A549 (cell line): ENCODE measurements around the gene RANBP17. TPM values are rescaled to one million over a fixed set of nuclear protein-coding genes. Genes with fewer than 3 reads are reported as not detected.

ENCODE experiments used
- ATAC-seq, 2 experiments: fragments of 200-7000 bp in 1 of 2; fragments of >200 bp in 1 of 2; cut with Nextera tagmentation in 1 of 2; cut with Tn5 transposase in 1 of 2; 3 replicates each; pipeline versions ENCODE4 v1.8.0 to v1.9.1; 2018 to 2020; ENCODE audit warnings: mild to moderate bottlenecking in 1 of 2, moderate library complexity in 1 of 2
- CTCF ChIA-PET: fragments of 300-600 bp; sonication (Branson Sonifier 250); formaldehyde crosslinking; extraction: SDS; loops from one replicate; lab custom pipeline; 2021; ENCODE audit warnings: antibody characterized with exemption, inconsistent platforms; lab: Yijun Ruan, JAX
- POLR2A ChIA-PET: fragments of 350-600 bp; formaldehyde crosslinking; extraction: SDS; loops from one replicate; lab custom pipeline; 2021; ENCODE audit warnings: antibody characterized with exemption, inconsistent platforms; lab: Yijun Ruan, JAX
- DNase-seq, 2 experiments: peaks; one replicate each; pipeline versions ENCODE4 v3.0.0 to v3.0.0-alpha.2; 2011 to 2016; ENCODE audit warnings: low read depth in 1 of 2, low spot score in 1 of 2
- FAIRE-seq: peaks from 2 replicates; lab custom pipeline; 2011; peaks lifted over from hg19 to GRCh38; lab: Jason Lieb, UNC
- H3K27ac ChIP-seq, 2 experiments: fragments of >200 bp; sonication (Bioruptor Twin); formaldehyde crosslinking; 3 replicates each; pipeline ENCODE4 v1.5.1; 2016 to 2017
- H3K4me1 ChIP-seq: fragments of >200 bp; sonication (Bioruptor Twin); formaldehyde crosslinking; 3 replicates; pipeline ENCODE4 v1.6.1; 2016
- H3K4me2 ChIP-seq: fragments of >200 bp; sonication (Bioruptor Twin); formaldehyde crosslinking; 3 replicates; pipeline ENCODE4 v1.6.1; 2016
- H3K4me3 ChIP-seq: fragments of >200 bp; sonication (Bioruptor Twin); formaldehyde crosslinking; 3 replicates; pipeline ENCODE4 v1.5.1; 2016
- H3K9me3 ChIP-seq: fragments of >200 bp; sonication (Bioruptor Twin); formaldehyde crosslinking; 3 replicates; pipeline ENCODE4 v1.6.1; 2016
- CBX2 ChIP-seq: fragments of 200-600 bp; sonication (generic); IDR thresholded peaks from 2 replicates; pipeline ENCODE4 v1.6.1; 2016; ENCODE audit warnings: low read depth, mild to moderate bottlenecking, borderline replicate concordance
- CBX8 ChIP-seq: fragments of 200-600 bp; sonication (generic); IDR thresholded peaks from 2 replicates; pipeline ENCODE4 v1.6.1; 2016
- CHD4 ChIP-seq: fragments of 200-600 bp; sonication (generic); IDR thresholded peaks from 2 replicates; pipeline ENCODE4 v1.6.1; 2016; ENCODE audit warnings: antibody characterized with exemption, mild to moderate bottlenecking, borderline replicate concordance
- EHF ChIP-seq: fragments of 250-450 bp; sonication (Bioruptor Pico); IDR thresholded peaks from 2 replicates; pipeline ENCODE4 v1.5.0; 2020; ENCODE audit warnings: mild to moderate bottlenecking
- ELK1 ChIP-seq: fragments of 150-350 bp; IDR thresholded peaks from 2 replicates; pipeline ENCODE4 v1.6.1; 2014; ENCODE audit warnings: low read depth, mild to moderate bottlenecking, low read length
- ESRRA ChIP-seq: fragments of 150-350 bp; IDR thresholded peaks from 2 replicates; pipeline ENCODE4 v1.6.1; 2014; ENCODE audit warnings: mild to moderate bottlenecking, low read length, borderline replicate concordance
- HOXB13 ChIP-seq: fragments of 250-450 bp; sonication (Bioruptor Pico); IDR thresholded peaks from 2 replicates; pipeline ENCODE4 v1.5.0; 2020; ENCODE audit warnings: low read depth, mild to moderate bottlenecking, moderate library complexity
- JUN ChIP-seq, 2 experiments: fragments of >200 bp; sonication (Bioruptor Twin); formaldehyde crosslinking; IDR thresholded peaks; 2 replicates in 1 of 2; 3 replicates in 1 of 2; pipeline ENCODE4 v1.6.1; 2016 to 2017
- KDM1A ChIP-seq: fragments of 200-600 bp; sonication (generic); IDR thresholded peaks from 2 replicates; pipeline ENCODE4 v1.6.1; 2016; ENCODE audit warnings: low read depth, mild to moderate bottlenecking
- KDM5A ChIP-seq: fragments of 200-600 bp; sonication (generic); IDR thresholded peaks from 2 replicates; pipeline ENCODE4 v1.6.1; 2016; ENCODE audit warnings: antibody characterized with exemption, mild to moderate bottlenecking
- MAZ ChIP-seq: fragments of 150-350 bp; IDR thresholded peaks from 2 replicates; pipeline ENCODE4 v1.6.1; 2014; ENCODE audit warnings: antibody characterized with exemption, low read depth, low read length, borderline replicate concordance
- MYC ChIP-seq: IDR thresholded peaks from 2 replicates; pipeline ENCODE4 v1.6.1; 2012; ENCODE audit warnings: mild to moderate bottlenecking, inconsistent platforms, low read length, improper control_type of control experiment, borderline replicate concordance
- PHF8 ChIP-seq: fragments of 200-600 bp; sonication (generic); IDR thresholded peaks from 2 replicates; pipeline ENCODE4 v1.6.1; 2016; ENCODE audit warnings: low read depth, mild to moderate bottlenecking, antibody characterized with exemption, moderate library complexity, borderline replicate concordance
- RARB ChIP-seq: fragments of 250-450 bp; sonication (Bioruptor Pico); IDR thresholded peaks from 2 replicates; pipeline ENCODE4 v1.8.0; 2021; ENCODE audit warnings: mild to moderate bottlenecking, moderate library complexity
- RCOR1 ChIP-seq: fragments of 150-350 bp; IDR thresholded peaks from 2 replicates; pipeline ENCODE4 v1.6.1; 2014; ENCODE audit warnings: antibody characterized with exemption, low read length, low read depth
- RNF2 ChIP-seq: fragments of 200-600 bp; sonication (generic); IDR thresholded peaks from 2 replicates; pipeline ENCODE4 v1.6.1; 2016; ENCODE audit warnings: low read depth, mild to moderate bottlenecking, antibody characterized with exemption, moderate library complexity, borderline replicate concordance
- TP53 ChIP-seq: fragments of 250-450 bp; sonication (Bioruptor Pico); IDR thresholded peaks from 2 replicates; pipeline ENCODE4 v1.5.0; 2021; ENCODE audit warnings: mild to moderate bottlenecking, moderate library complexity
- WGBS: methylation state at CpG from one replicate; pipeline ENCODE4 v1.1.6; 2017; ENCODE audit errors: missing lambda C conversion rate; 5-methylcytosine and 5-hydroxymethylcytosine counted together
- polyA plus RNA-seq, 4 experiments: library from polyadenylated mRNA; depleted of rRNA in 3 of 4; stranded (reverse); fragments of >200 nt; fragmentation: RNase III in 1 of 4; extraction: RNeasy Plus Mini Kit Qiagen cat#74134 plus additional on column Dnase treatment in 1 of 4; gene quantifications; 2 replicates in 3 of 4; 3 replicates in 1 of 4; pipeline ENCODE4 v1.2.3, GENCODE V29; 2011 to 2017
- TF ChIP-seq, protein P1 (sequence below): fragments of >200 bp; sonication (Bioruptor Twin); formaldehyde crosslinking; IDR thresholded peaks from 3 replicates; pipeline ENCODE4 v1.6.1; 2016
- TF ChIP-seq, protein P2 (sequence below): IDR thresholded peaks from 2 replicates; pipeline ENCODE4 v1.6.1; 2012; ENCODE audit warnings: low read depth, borderline replicate concordance

RANBP17 gene
- polyA plus RNA-seq, 2 of the 4 experiments (the other 2 are of a cell fraction): 3.4 to 9.2 TPM

DNA sequence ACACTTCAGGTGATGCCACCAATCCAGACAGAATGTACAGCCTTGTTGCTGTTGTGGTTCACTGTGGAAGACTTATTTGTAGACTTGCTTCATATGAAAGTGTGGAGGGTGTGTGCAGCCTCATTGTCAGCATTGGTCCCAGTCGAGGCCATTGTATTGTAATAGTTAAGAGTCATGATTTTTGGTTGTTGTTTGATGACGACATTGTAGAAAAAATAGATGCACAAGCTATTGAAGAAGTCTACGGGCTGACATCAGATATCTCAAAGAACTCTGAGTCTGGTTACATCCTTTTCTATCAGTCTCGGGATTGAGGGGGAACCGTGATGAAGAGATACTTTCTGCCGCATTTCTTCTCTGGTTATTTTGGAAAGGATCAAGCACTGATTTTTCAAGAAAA lies 390.9 kb downstream of the RANBP17 start:
- DNase-seq (no peak), ATAC-seq (no peak), FAIRE-seq (no peak)
- 80% methylated on average over 6 of the region's 6 CpGs for whole genome bisulfite sequencing
- ChIA-PET CTCF (no interaction called here), POLR2A (no interaction called here)
- Histone ChIP-seq H3K4me3 (no peak overlapping the region), H3K4me2 (no peak overlapping the region), H3K9me3 (peaks cover 18% of the 10 kb centered on the region; the same call in 2 of the 3 replicates), H3K4me1 (no peaks in the 10 kb centered on the region), H3K27ac (no peak overlapping the region)
- no peak for TF ChIP-seq MYC
- no peak for TF ChIP-seq CBX2
- TF ChIP-seq PHF8: no peak
- TF ChIP-seq HOXB13 (CRISPR knock-in tag): no peak
- TF ChIP-seq RARB (CRISPR knock-in tag): no peak
- TF ChIP-seq CHD4: no peak
- TF ChIP-seq, protein P1, sequence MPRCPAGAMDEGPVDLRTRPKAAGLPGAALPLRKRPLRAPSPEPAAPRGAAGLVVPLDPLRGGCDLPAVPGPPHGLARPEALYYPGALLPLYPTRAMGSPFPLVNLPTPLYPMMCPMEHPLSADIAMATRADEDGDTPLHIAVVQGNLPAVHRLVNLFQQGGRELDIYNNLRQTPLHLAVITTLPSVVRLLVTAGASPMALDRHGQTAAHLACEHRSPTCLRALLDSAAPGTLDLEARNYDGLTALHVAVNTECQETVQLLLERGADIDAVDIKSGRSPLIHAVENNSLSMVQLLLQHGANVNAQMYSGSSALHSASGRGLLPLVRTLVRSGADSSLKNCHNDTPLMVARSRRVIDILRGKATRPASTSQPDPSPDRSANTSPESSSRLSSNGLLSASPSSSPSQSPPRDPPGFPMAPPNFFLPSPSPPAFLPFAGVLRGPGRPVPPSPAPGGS: no peak
- TF ChIP-seq RNF2: no peak
- no peak for TF ChIP-seq CBX8
- TF ChIP-seq MAZ: no peak
- no peak for TF ChIP-seq ESRRA
- TF ChIP-seq TP53 (CRISPR knock-in tag): no peak

DNA sequence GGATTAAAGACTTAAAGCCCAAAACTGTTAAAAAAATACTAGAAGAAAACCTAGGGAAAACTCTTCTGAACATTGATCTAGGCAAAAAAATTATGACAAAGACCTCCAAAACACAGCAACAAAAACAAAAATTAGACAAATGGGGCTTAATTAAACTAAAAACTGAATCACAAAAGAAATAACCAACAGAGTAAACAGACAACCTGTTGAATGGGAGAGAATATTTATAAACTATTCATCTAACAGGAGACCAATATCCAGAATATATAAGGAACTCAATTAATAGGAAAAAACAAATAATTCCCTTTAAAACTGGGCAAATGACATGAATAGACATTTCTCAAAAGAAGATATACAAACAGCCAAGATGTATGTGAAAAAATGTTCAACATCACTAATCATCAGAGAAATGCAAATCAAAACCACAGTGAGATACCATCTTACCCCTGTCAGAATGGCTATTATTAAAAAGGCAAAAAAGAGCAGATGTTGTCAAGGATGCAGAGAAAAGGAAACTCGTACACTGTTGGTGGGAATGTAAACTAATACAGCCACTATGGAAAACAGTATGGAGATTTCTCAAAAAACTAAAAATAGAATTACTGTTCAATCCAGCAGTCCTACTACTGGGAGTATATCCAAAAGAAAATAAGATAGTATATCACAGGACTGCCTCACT lies 397.1 kb downstream of the RANBP17 start:
- Histone ChIP-seq H3K4me3 (no peak overlapping the region), H3K4me1 (no peaks in the 10 kb centered on the region), H3K4me2 (no peak overlapping the region), H3K27ac (no peak overlapping the region), H3K9me3 (no peaks in the 10 kb centered on the region)
- FAIRE-seq (no peak), ATAC-seq (no peak), DNase-seq (no peak)
- WGBS: 69% methylated on average over 1 of the region's 1 CpG
- CTCF ChIA-PET: no interaction called here
- POLR2A ChIA-PET: no interaction called here
- TF ChIP-seq, protein P2, sequence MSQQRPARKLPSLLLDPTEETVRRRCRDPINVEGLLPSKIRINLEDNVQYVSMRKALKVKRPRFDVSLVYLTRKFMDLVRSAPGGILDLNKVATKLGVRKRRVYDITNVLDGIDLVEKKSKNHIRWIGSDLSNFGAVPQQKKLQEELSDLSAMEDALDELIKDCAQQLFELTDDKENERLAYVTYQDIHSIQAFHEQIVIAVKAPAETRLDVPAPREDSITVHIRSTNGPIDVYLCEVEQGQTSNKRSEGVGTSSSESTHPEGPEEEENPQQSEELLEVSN: no peak
- TF ChIP-seq RCOR1: no peak
- no peak for TF ChIP-seq JUN (IDR thresholded peaks at IDR 0.05)
- no peak for TF ChIP-seq ELK1
- TF ChIP-seq KDM1A: no peak
- no peak for TF ChIP-seq PHF8

DNA sequence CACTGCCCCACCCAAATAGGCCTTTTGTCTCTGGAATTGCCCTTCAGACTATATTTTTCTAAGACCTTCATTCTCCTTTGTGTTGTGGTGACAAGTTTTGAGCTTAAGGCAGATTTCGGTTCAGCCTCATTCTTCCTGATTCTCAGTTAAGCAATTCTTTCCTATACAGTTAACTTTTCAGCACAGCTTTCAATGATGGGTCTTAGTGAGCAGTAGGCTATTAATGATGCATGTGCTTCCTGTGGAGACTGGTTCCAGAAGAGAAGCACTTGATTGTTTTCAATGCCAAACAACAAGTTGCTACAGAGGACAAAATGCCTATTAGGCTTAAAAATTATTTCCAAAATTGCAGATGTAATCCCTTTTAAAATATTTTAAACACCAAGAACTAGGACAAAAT lies 399.5 kb downstream of the RANBP17 start:
- ATAC-seq: no peak

More for the DNA sequence above, 399.5 kb downstream of the RANBP17 start:
- Histone ChIP-seq H3K4me2 (no peak overlapping the region), H3K4me3 (no peak overlapping the region), H3K9me3 (no peaks in the 10 kb centered on the region), H3K4me1 (no peaks in the 10 kb centered on the region), H3K27ac (no peak overlapping the region)
- WGBS: 81% methylated on average over 1 of the region's 1 CpG
- POLR2A ChIA-PET: no interaction called here
- no peak for TF ChIP-seq EHF
- TF ChIP-seq MYC: no peak
- TF ChIP-seq KDM5A: no peak
- FAIRE-seq (no peak), DNase-seq (no peak)
- CTCF ChIA-PET: interaction anchor here (2.2 kb wide), 1 partner anchor 21 kb away, joined by 7 read pairs; no protein-coding TSS in a partner anchor
